ENCODE measurements around the gene BPI.
"Not testable (repeated sequence)": the region's sequence is repeated elsewhere in the genome, so short reads cannot be mapped to it uniquely, and the experiment has no call there.

Gene BPI

GRCh38 chr20:38303908-38304379, at the start of gene BPI:
BPI (plus strand) TSS chr20:38304156; CDS start chr20:38304224, 68 bp downstream.
- no peak within 1 kb of the TSS for H3K27ac ChIP-seq (ENCODE audit: low read depth in 2 of 2, low read length in 2 of 2)
- H3K36me3 ChIP-seq (ENCODE audit: control insufficient read depth in 2 of 2, insufficient read depth in 2 of 2, low read length in 2 of 2): no peaks in the 10 kb centered on the region
- peaks cover 0 to 3% of the 10 kb centered on the region in 2 donors for H3K27me3 ChIP-seq (ENCODE audit: control insufficient read depth in 2 of 2, insufficient read depth in 2 of 2, low read length in 2 of 2)
- H3K4me3 ChIP-seq (ENCODE audit: low read length in 2 of 2): no peak within 1 kb of the TSS
- H3K9ac ChIP-seq (ENCODE audit: low read depth in 1 of 2, low read length in 2 of 2): no peak within 1 kb of the TSS
- no peaks in the 10 kb centered on the region for H3K9me3 ChIP-seq (ENCODE audit: control insufficient read depth in 2 of 2, low read length in 2 of 2)
- no peaks in the 10 kb centered on the region for H3K4me1 ChIP-seq (ENCODE audit: control insufficient read depth in 2 of 2, insufficient read depth in 2 of 2, low read length in 2 of 2)

GRCh38 chr20:38254621-38255020, 49.3 kb upstream of the BPI start:
- H3K4me1 ChIP-seq (ENCODE audit: control insufficient read depth in 2 of 2, insufficient read depth in 2 of 2, low read length in 2 of 2); H3K9ac ChIP-seq (ENCODE audit: low read depth in 1 of 2, low read length in 2 of 2); H3K27me3 ChIP-seq (ENCODE audit: control insufficient read depth in 2 of 2, insufficient read depth in 2 of 2, low read length in 2 of 2); H3K36me3 ChIP-seq (ENCODE audit: control insufficient read depth in 2 of 2, insufficient read depth in 2 of 2, low read length in 2 of 2); H3K9me3 ChIP-seq (ENCODE audit: control insufficient read depth in 2 of 2, low read length in 2 of 2); H3K4me3 ChIP-seq (ENCODE audit: low read length in 2 of 2); H3K27ac ChIP-seq (ENCODE audit: low read depth in 2 of 2, low read length in 2 of 2): not testable (repeated sequence)

GRCh38 chr20:38255393-38255792, 48.6 kb upstream of the BPI start:
- no peaks in the 10 kb centered on the region for H3K4me1 ChIP-seq (ENCODE audit: control insufficient read depth in 2 of 2, insufficient read depth in 2 of 2, low read length in 2 of 2)
- peaks cover 13 to 14% of the 10 kb centered on the region in 2 donors for H3K27me3 ChIP-seq (ENCODE audit: control insufficient read depth in 2 of 2, insufficient read depth in 2 of 2, low read length in 2 of 2)
- H3K27ac ChIP-seq (ENCODE audit: low read depth in 2 of 2, low read length in 2 of 2): peak overlapping the region in 1 of 2 donors; percentile 13
- H3K9me3 ChIP-seq (ENCODE audit: control insufficient read depth in 2 of 2, low read length in 2 of 2): no peaks in the 10 kb centered on the region
- no peak overlapping the region for H3K4me3 ChIP-seq (ENCODE audit: low read length in 2 of 2)
- no peaks in the 10 kb centered on the region for H3K36me3 ChIP-seq (ENCODE audit: control insufficient read depth in 2 of 2, insufficient read depth in 2 of 2, low read length in 2 of 2)
- no peak overlapping the region for H3K9ac ChIP-seq (ENCODE audit: low read depth in 1 of 2, low read length in 2 of 2)

GRCh38 chr20:38256021-38256420, 47.9 kb upstream of the BPI start:
- Histone ChIP-seq H3K9ac (ENCODE audit: low read depth in 1 of 2, low read length in 2 of 2) (no peak overlapping the region), H3K4me1 (ENCODE audit: control insufficient read depth in 2 of 2, insufficient read depth in 2 of 2, low read length in 2 of 2) (no peaks in the 10 kb centered on the region), H3K36me3 (ENCODE audit: control insufficient read depth in 2 of 2, insufficient read depth in 2 of 2, low read length in 2 of 2) (no peaks in the 10 kb centered on the region), H3K4me3 (ENCODE audit: low read length in 2 of 2) (no peak overlapping the region), H3K27ac (ENCODE audit: low read depth in 2 of 2, low read length in 2 of 2) (no peak overlapping the region), H3K9me3 (ENCODE audit: control insufficient read depth in 2 of 2, low read length in 2 of 2) (no peaks in the 10 kb centered on the region), H3K27me3 (ENCODE audit: control insufficient read depth in 2 of 2, insufficient read depth in 2 of 2, low read length in 2 of 2) (peaks cover 14 to 17% of the 10 kb centered on the region in 2 donors)

GRCh38 chr20:38256966-38257365, 47.0 kb upstream of the BPI start:
- no peaks in the 10 kb centered on the region for H3K36me3 ChIP-seq (ENCODE audit: control insufficient read depth in 2 of 2, insufficient read depth in 2 of 2, low read length in 2 of 2)
- no peak overlapping the region for H3K4me3 ChIP-seq (ENCODE audit: low read length in 2 of 2)
- H3K9ac ChIP-seq (ENCODE audit: low read depth in 1 of 2, low read length in 2 of 2): no peak overlapping the region
- no peaks in the 10 kb centered on the region for H3K9me3 ChIP-seq (ENCODE audit: control insufficient read depth in 2 of 2, low read length in 2 of 2)
- no peaks in the 10 kb centered on the region for H3K4me1 ChIP-seq (ENCODE audit: control insufficient read depth in 2 of 2, insufficient read depth in 2 of 2, low read length in 2 of 2)
- no peak overlapping the region for H3K27ac ChIP-seq (ENCODE audit: low read depth in 2 of 2, low read length in 2 of 2)
- H3K27me3 ChIP-seq (ENCODE audit: control insufficient read depth in 2 of 2, insufficient read depth in 2 of 2, low read length in 2 of 2): peaks cover 16 to 19% of the 10 kb centered on the region in 2 donors

- Histone ChIP-seq H3K4me3 (ENCODE audit: low read length in 2 of 2) (no peak overlapping the region), H3K4me1 (ENCODE audit: control insufficient read depth in 2 of 2, insufficient read depth in 2 of 2, low read length in 2 of 2) (no peaks in the 10 kb centered on the region), H3K9ac (ENCODE audit: low read depth in 1 of 2, low read length in 2 of 2) (no peak overlapping the region), H3K36me3 (ENCODE audit: control insufficient read depth in 2 of 2, insufficient read depth in 2 of 2, low read length in 2 of 2) (no peaks in the 10 kb centered on the region), H3K27me3 (ENCODE audit: control insufficient read depth in 2 of 2, insufficient read depth in 2 of 2, low read length in 2 of 2) (peaks cover 12 to 19% of the 10 kb centered on the region in 2 donors), H3K27ac (ENCODE audit: low read depth in 2 of 2, low read length in 2 of 2) (no peak overlapping the region), H3K9me3 (ENCODE audit: control insufficient read depth in 2 of 2, low read length in 2 of 2) (no peaks in the 10 kb centered on the region)
Observed at GRCh38 chr20:38258545-38259215, 45.3 kb upstream of the BPI start.

- Histone ChIP-seq H3K9ac (ENCODE audit: low read depth in 1 of 2, low read length in 2 of 2) (peak overlapping the region; percentile 33 to 47), H3K4me1 (ENCODE audit: control insufficient read depth in 2 of 2, insufficient read depth in 2 of 2, low read length in 2 of 2) (no peaks in the 10 kb centered on the region), H3K36me3 (ENCODE audit: control insufficient read depth in 2 of 2, insufficient read depth in 2 of 2, low read length in 2 of 2) (no peaks in the 10 kb centered on the region), H3K4me3 (ENCODE audit: low read length in 2 of 2) (peak overlapping the region; percentile 43 to 54), H3K27ac (ENCODE audit: low read depth in 2 of 2, low read length in 2 of 2) (peak overlapping the region; percentile 67), H3K9me3 (ENCODE audit: control insufficient read depth in 2 of 2, low read length in 2 of 2) (no peaks in the 10 kb centered on the region), H3K27me3 (ENCODE audit: control insufficient read depth in 2 of 2, insufficient read depth in 2 of 2, low read length in 2 of 2) (peaks cover 12 to 19% of the 10 kb centered on the region in 2 donors)
Observed at GRCh38 chr20:38260025-38260377, 44.0 kb upstream of the BPI start.

GRCh38 chr20:38260378-38261053, 43.4 kb upstream of the BPI start, which contains the start of gene KIAA1755:
KIAA1755 (minus strand) TSS chr20:38260735; CDS start chr20:38260500, 235 bp downstream.
- Histone ChIP-seq H3K9me3 (ENCODE audit: control insufficient read depth in 2 of 2, low read length in 2 of 2) (no peaks in the 10 kb centered on the region), H3K27ac (ENCODE audit: low read depth in 2 of 2, low read length in 2 of 2) (peak within 1 kb of the TSS; percentile 67), H3K27me3 (ENCODE audit: control insufficient read depth in 2 of 2, insufficient read depth in 2 of 2, low read length in 2 of 2) (peaks cover 12 to 19% of the 10 kb centered on the region in 2 donors), H3K9ac (ENCODE audit: low read depth in 1 of 2, low read length in 2 of 2) (peak within 1 kb of the TSS; percentile 33 to 47), H3K4me1 (ENCODE audit: control insufficient read depth in 2 of 2, insufficient read depth in 2 of 2, low read length in 2 of 2) (no peaks in the 10 kb centered on the region), H3K36me3 (ENCODE audit: control insufficient read depth in 2 of 2, insufficient read depth in 2 of 2, low read length in 2 of 2) (no peaks in the 10 kb centered on the region), H3K4me3 (ENCODE audit: low read length in 2 of 2) (peak within 1 kb of the TSS; percentile 43 to 54)

GRCh38 chr20:38261054-38261390, 42.9 kb upstream of the BPI start:
- H3K4me1 ChIP-seq (ENCODE audit: control insufficient read depth in 2 of 2, insufficient read depth in 2 of 2, low read length in 2 of 2): no peaks in the 10 kb centered on the region
- peaks cover 12 to 19% of the 10 kb centered on the region in 2 donors for H3K27me3 ChIP-seq (ENCODE audit: control insufficient read depth in 2 of 2, insufficient read depth in 2 of 2, low read length in 2 of 2)
- H3K9me3 ChIP-seq (ENCODE audit: control insufficient read depth in 2 of 2, low read length in 2 of 2): no peaks in the 10 kb centered on the region
- H3K9ac ChIP-seq (ENCODE audit: low read depth in 1 of 2, low read length in 2 of 2): no peak overlapping the region
- peak overlapping the region in 1 of 2 donors; percentile 5 for H3K4me3 ChIP-seq (ENCODE audit: low read length in 2 of 2)
- peak overlapping the region in 1 of 2 donors; percentile 43 for H3K27ac ChIP-seq (ENCODE audit: low read depth in 2 of 2, low read length in 2 of 2)
- H3K36me3 ChIP-seq (ENCODE audit: control insufficient read depth in 2 of 2, insufficient read depth in 2 of 2, low read length in 2 of 2): no peaks in the 10 kb centered on the region

- Histone ChIP-seq H3K36me3 (ENCODE audit: control insufficient read depth in 2 of 2, insufficient read depth in 2 of 2, low read length in 2 of 2) (no peaks in the 10 kb centered on the region), H3K4me1 (ENCODE audit: control insufficient read depth in 2 of 2, insufficient read depth in 2 of 2, low read length in 2 of 2) (no peaks in the 10 kb centered on the region), H3K27ac (ENCODE audit: low read depth in 2 of 2, low read length in 2 of 2) (no peak overlapping the region), H3K27me3 (ENCODE audit: control insufficient read depth in 2 of 2, insufficient read depth in 2 of 2, low read length in 2 of 2) (peaks cover 12 to 19% of the 10 kb centered on the region in 2 donors), H3K4me3 (ENCODE audit: low read length in 2 of 2) (no peak overlapping the region), H3K9ac (ENCODE audit: low read depth in 1 of 2, low read length in 2 of 2) (no peak overlapping the region), H3K9me3 (ENCODE audit: control insufficient read depth in 2 of 2, low read length in 2 of 2) (no peaks in the 10 kb centered on the region)
Observed at GRCh38 chr20:38262931-38263330, 41.0 kb upstream of the BPI start.
